HG02840 (cell line): Measurements from ENCODE around the gene CAMKK1.
"Not testable (repeated sequence)": the region's sequence is repeated elsewhere in the genome, so short reads cannot be mapped to it uniquely, and the experiment has no call there.

ENCODE experiments used
- ATAC-seq: cut with Tn5 transposase; IDR thresholded peaks from one replicate; pipeline ENCODE4 v1.9.1; 2021; ENCODE audit warnings: mild to moderate bottlenecking, moderate library complexity, moderate number of reproducible peaks; ENCODE audit not compliant: unreplicated experiment, low FRiP score

Gene CAMKK1

GRCh38 chr17:3882276-3882675 lies 10.6 kb downstream of the CAMKK1 start:
- ATAC-seq: no peak

GRCh38 chr17:3880983-3881382 lies 11.9 kb downstream of the CAMKK1 start:
- ATAC-seq: no peak

- ATAC-seq: no peak
Observed at GRCh38 chr17:3879591-3880417, 13.0 kb downstream of the CAMKK1 start.

DNA sequence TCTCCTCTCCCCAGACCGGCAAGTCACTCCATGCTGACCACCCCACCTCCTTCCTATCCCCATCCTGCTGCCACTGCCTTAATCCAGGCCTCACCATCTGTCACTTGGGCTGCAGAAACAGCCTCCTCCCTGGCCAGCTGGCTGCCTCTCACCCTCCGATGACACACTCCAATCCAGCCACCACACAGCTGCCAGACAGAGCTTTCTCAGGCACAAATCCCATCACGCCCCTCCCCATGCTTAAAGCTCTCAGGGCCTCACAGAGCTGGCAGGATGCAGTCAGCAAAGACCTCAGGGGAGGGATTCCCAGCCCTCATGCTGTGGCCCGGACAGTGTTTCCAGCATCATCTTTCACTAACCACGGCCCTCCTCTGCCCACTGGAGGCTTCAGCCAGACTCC lies 13.7 kb downstream of the CAMKK1 start:
- ATAC-seq: no peak

DNA sequence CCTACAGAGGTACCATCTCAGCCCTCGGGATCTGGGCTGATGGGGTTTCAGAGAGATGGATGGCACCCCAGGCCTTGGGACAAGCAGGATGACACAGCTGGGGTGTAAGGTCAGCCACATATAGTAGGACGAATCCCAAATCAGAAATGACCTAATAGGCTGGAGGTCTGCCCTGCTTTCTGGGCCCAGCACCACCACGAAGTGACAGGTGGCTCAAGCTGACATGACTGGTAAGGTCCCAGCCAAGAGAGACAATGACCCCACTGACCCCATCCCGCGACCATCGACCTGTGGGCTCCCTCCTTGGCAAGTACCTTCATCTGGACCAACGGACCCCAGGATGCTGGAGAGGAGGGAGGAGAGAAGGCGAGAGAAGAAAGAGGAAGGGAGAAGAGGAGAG lies 15.6 kb downstream of the CAMKK1 start:
- ATAC-seq: no peak

- ATAC-seq: no peak
Observed at GRCh38 chr17:3875317-3875716, 17.5 kb downstream of the CAMKK1 start.

DNA sequence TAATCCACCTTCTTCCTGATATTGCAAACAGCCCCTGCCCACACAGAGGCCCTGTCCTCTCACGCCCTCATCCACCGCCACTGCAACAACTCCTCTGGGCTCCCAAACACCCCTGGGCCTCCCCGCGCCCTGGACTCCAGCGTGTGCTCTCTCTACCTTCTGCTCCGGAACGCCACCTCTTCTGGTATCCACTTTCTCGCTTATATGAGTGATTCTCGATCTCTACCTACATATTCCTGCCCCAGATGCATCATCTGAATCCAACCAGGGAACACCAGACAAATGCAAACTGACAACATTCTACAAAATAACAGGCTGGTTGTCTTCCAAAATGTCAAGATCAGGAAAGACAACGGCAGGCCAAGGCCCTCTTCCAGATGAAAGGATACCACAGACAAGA lies 19.0 kb downstream of the CAMKK1 start:
- ATAC-seq: no peak

GRCh38 chr17:3870871-3871306 lies 22.0 kb downstream of the CAMKK1 start:
- ATAC-seq: no peak

DNA sequence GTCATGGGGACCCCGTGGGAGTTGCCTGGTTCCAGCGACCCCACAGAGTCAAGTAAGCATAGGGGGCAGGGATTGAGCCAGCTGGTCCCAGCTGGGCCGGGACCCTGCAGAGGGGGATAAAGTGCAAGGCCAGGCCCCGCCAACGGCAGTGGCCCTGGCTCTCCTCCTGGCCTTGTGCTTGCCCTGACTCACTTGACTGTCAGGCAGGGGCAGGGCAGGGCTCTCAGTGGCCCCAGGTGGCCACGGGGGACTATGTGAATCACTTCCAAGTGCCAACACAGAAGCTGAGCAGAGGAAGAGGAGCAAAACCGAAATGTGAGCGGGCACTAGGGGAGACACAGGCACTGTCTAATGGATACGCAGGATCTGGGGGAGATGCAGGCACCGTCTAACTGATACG lies 25.2 kb downstream of the CAMKK1 start:
- ATAC-seq: no peak

GRCh38 chr17:3867106-3867505 lies 25.7 kb downstream of the CAMKK1 start:
- ATAC-seq: no peak

GRCh38 chr17:3866276-3866675 lies 26.6 kb downstream of the CAMKK1 start:
- ATAC-seq: no peak

- ATAC-seq: no peak
Observed at GRCh38 chr17:3865176-3865575, 27.7 kb downstream of the CAMKK1 start.

GRCh38 chr17:3864534-3864933 lies 28.3 kb downstream of the CAMKK1 start:
- no peak for ATAC-seq

DNA sequence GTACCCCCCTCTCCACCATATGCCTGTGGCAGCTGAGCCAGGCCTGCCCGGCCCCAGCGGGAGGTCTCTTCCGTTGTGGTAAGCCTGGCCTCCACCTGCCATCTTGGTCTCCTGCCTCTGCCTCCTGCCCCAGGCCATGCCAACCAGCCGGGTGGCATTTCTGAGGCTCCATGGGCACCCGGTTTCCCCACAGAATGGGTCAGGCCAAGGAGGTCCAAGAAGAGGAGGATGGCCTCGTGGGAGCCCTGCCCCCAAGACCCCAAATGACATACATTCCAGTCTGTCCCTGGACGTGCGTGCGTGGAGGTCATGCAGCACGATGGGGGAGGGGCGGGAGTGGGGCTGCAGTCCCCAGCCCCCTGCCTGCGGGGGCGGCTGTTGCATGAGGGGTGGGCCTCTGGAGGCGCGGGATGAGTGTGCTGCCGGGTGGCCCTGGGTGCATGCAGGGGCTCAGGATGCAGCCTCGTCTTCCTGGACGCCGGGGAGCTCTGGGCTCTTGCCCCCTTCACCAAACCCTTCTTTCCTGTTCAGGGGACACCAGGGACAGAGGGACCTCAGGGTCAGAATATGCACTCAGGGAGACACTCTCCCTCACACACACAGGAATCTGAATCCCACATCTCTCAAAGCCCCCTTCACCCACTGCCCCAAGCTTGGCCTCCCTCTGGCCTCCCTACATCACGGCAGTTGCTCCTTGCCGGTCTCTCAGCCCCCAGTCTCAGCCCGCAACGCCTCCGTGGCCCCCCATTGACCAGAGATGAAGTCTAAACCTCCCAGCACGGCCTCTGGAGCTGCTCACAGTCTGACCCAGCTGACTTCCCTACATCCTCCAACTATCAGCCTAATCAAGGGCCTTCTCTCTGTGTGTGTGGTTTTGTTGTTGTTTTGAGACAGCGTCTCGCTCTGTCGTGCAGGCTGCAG lies 30.8 kb downstream of the CAMKK1 start:
- no peak for ATAC-seq

- ATAC-seq: no peak
Observed at GRCh38 chr17:3860939-3861700, 31.7 kb downstream of the CAMKK1 start.

DNA sequence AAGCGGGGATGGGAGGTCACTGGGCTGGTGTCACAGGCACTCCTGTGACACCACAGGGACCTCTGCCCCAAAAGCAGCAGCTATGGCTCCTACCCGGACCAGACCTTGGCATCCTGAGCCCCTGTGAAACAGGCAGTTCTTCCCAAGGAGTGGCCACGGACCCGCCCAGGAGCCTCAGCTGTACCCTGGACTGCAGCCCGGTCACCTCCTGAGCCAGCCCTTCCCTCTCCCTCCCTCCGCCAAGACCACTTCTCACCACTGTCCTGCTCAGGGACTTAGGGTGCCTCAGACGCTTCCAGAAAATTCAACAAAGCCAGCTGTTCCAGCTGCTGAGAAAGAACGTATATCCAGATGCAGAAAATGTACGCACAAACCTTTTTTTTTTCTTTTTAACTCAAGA lies 32.9 kb downstream of the CAMKK1 start:
- no peak for ATAC-seq

GRCh38 chr17:3857261-3858105 lies 35.4 kb downstream of the CAMKK1 start:
- no peak for ATAC-seq

- not testable (repeated sequence) for ATAC-seq
Observed at GRCh38 chr17:3854204-3854603, 38.6 kb downstream of the CAMKK1 start.

DNA sequence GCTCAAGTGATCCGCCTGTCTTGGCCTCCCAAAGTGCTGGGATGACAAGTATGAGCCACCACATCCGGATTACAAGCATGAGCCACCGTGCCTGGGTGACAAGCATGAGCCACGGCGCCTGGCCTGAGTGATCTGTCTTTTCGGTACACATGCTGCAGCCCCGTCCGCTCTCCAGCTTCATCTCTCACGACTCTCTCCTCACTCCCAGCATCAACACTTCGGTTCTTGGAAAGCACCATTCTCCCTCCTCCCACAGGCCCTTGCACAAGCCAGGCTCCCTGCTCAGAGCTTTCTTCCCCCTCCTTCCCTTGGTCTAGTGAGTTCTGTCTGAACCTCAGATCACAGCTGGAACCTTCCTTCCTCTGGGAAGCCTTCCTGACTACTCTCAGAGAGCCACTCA lies 40.3 kb downstream of the CAMKK1 start:
- ATAC-seq: no peak
